ENCODE data around the gene XPR1. TPM values are rescaled to one million over a fixed set of nuclear protein-coding genes. Genes with fewer than 3 reads are reported as not detected.

The XPR1 gene
- polyA plus RNA-seq, 3 donors = 36.3 to 40.1 (median 37.2) TPM

GRCh38 chr1:180912801-180913565, 281.2 kb downstream of the XPR1 start, which contains the start of gene KIAA1614:
KIAA1614 (plus strand) TSS chr1:180912897; CDS start chr1:180913244, 347 bp downstream.
- peak in 4 of 11 donors; percentile 22 to 56 (median 46) for DNase-seq (ENCODE audit: extremely low read depth in 1 of 11, low read depth in 9 of 11, low spot score in 4 of 11)

- DNase-seq (ENCODE audit: extremely low read depth in 1 of 11, low read depth in 9 of 11, low spot score in 4 of 11) = no peak
Measured at GRCh38 chr1:180915426-180915965, 283.7 kb downstream of the XPR1 start.

- DNase-seq (ENCODE audit: extremely low read depth in 1 of 11, low read depth in 9 of 11, low spot score in 4 of 11) = no peak
Measured at GRCh38 chr1:180916012-180916770, 284.4 kb downstream of the XPR1 start.

- DNase-seq (ENCODE audit: extremely low read depth in 1 of 11, low read depth in 9 of 11, low spot score in 4 of 11) = no peak
Measured at GRCh38 chr1:180916771-180917170, 284.9 kb downstream of the XPR1 start.

GRCh38 chr1:180917306-180918065, 285.7 kb downstream of the XPR1 start:
- DNase-seq (ENCODE audit: extremely low read depth in 1 of 11, low read depth in 9 of 11, low spot score in 4 of 11) = no peak

- DNase-seq (ENCODE audit: extremely low read depth in 1 of 11, low read depth in 9 of 11, low spot score in 4 of 11) = no peak
Measured at GRCh38 chr1:180918519-180918918, 286.7 kb downstream of the XPR1 start.

GRCh38 chr1:180919183-180919700, 287.4 kb downstream of the XPR1 start:
- DNase-seq (ENCODE audit: extremely low read depth in 1 of 11, low read depth in 9 of 11, low spot score in 4 of 11) = no peak

- DNase-seq (ENCODE audit: extremely low read depth in 1 of 11, low read depth in 9 of 11, low spot score in 4 of 11) = no peak
Measured at GRCh38 chr1:180920193-180920592, 288.4 kb downstream of the XPR1 start.

GRCh38 chr1:180920702-180921101, 288.9 kb downstream of the XPR1 start:
- DNase-seq (ENCODE audit: extremely low read depth in 1 of 11, low read depth in 9 of 11, low spot score in 4 of 11) = no peak

- no peak for DNase-seq (ENCODE audit: extremely low read depth in 1 of 11, low read depth in 9 of 11, low spot score in 4 of 11)
Measured at GRCh38 chr1:180921386-180921785, 289.6 kb downstream of the XPR1 start.

- no peak for DNase-seq (ENCODE audit: extremely low read depth in 1 of 11, low read depth in 9 of 11, low spot score in 4 of 11)
Measured at GRCh38 chr1:180921891-180922630, 290.2 kb downstream of the XPR1 start.

- no peak for DNase-seq (ENCODE audit: extremely low read depth in 1 of 11, low read depth in 9 of 11, low spot score in 4 of 11)
Measured at GRCh38 chr1:180922631-180923015, 290.8 kb downstream of the XPR1 start.

- peak in 3 of 11 donors; percentile 67 to 74 (median 72) for DNase-seq (ENCODE audit: extremely low read depth in 1 of 11, low read depth in 9 of 11, low spot score in 4 of 11)
Measured at GRCh38 chr1:180923021-180923841, 291.4 kb downstream of the XPR1 start.

GRCh38 chr1:180923887-180924286, 292.1 kb downstream of the XPR1 start:
- no peak for DNase-seq (ENCODE audit: extremely low read depth in 1 of 11, low read depth in 9 of 11, low spot score in 4 of 11)

GRCh38 chr1:180924939-180925338, 293.1 kb downstream of the XPR1 start:
- no peak for DNase-seq (ENCODE audit: extremely low read depth in 1 of 11, low read depth in 9 of 11, low spot score in 4 of 11)

GRCh38 chr1:180925471-180926051, 293.7 kb downstream of the XPR1 start:
- no peak for DNase-seq (ENCODE audit: extremely low read depth in 1 of 11, low read depth in 9 of 11, low spot score in 4 of 11)
